BLaER1 treated with 17β-estradiol and CSF1 and Interleukin-3, amounts not matched to agents 10 nM and 100 nM (cell line): ENCODE data around the gene PIM3.
"Not testable (repeated sequence)": the region's sequence is repeated elsewhere in the genome, so short reads cannot be mapped to it uniquely, and the experiment has no call there.

Source experiments
- H3K27ac ChIP-seq, 11 experiments: shearing (Covaris generic); formaldehyde crosslinking; 2 replicates each; pipeline ENCODE4 v1.8.1; 2022
- H3K27me3 ChIP-seq, 11 experiments: shearing (Covaris generic); formaldehyde crosslinking; 2 replicates each; pipeline ENCODE4 v1.8.1; 2022
- H3K36me3 ChIP-seq, 11 experiments: shearing (Covaris generic); formaldehyde crosslinking; 2 replicates each; pipeline ENCODE4 v1.8.1; 2022
- H3K4me1 ChIP-seq, 10 experiments: shearing (Covaris generic); formaldehyde crosslinking; 2 replicates each; pipeline ENCODE4 v1.8.1; 2022
- H3K4me2 ChIP-seq, 11 experiments: shearing (Covaris generic); formaldehyde crosslinking; 2 replicates each; pipeline ENCODE4 v1.8.1; 2022
- H3K4me3 ChIP-seq, 10 experiments: shearing (Covaris generic); formaldehyde crosslinking; 2 replicates each; pipeline ENCODE4 v1.8.1; 2022
- H3K9ac ChIP-seq, 11 experiments: shearing (Covaris generic); formaldehyde crosslinking; 2 replicates each; pipeline ENCODE4 v1.8.1; 2022
- H3K9me3 ChIP-seq, 11 experiments: shearing (Covaris generic); formaldehyde crosslinking; replicated peaks in 1 of 11; 2 replicates each; pipeline ENCODE4 v1.8.1; 2022
- H4K20me1 ChIP-seq, 11 experiments: shearing (Covaris generic); formaldehyde crosslinking; 2 replicates each; pipeline ENCODE4 v1.8.1; 2022
- Cebpa-rat ChIP-seq, 11 experiments: shearing (Covaris generic); IDR thresholded peaks; 2 replicates each; pipeline ENCODE4 v1.8.1; 2022

The PIM3 gene

GRCh38 chr22:49944399-49944891 lies 16.1 kb upstream of the PIM3 start:
- no peak for TF ChIP-seq Cebpa-rat (IDR thresholded peaks at IDR 0.05)
- H3K4me1 ChIP-seq, result peaks cover 0 to 64% (median 44%) of the 10 kb centered on the region in 10 experiments; a peak in 19 of 20 replicates
- peaks cover 0 to 5% (median 0%) of the 10 kb centered on the region in 11 experiments; a peak in 2 of 22 replicates for H4K20me1 ChIP-seq
- no peaks in the 10 kb centered on the region for H3K27me3 ChIP-seq
- H3K9me3 ChIP-seq, result peaks cover 7 to 22% (median 17%) of the 10 kb centered on the region in 11 experiments; a peak in 18 of 22 replicates
- peak overlapping the region in 8 of 11 experiments; percentile 13 to 50 (median 30); a peak in 11 of 22 replicates for H3K27ac ChIP-seq
- no peaks in the 10 kb centered on the region; a peak in 1 of 22 replicates for H3K36me3 ChIP-seq
- H3K4me2 ChIP-seq, result 0 out of 22 replicates have a peak overlapping the region, but pooled peaks of 1 of the 11 experiments have one; percentile 7
- no peak overlapping the region for H3K4me3 ChIP-seq
- no peak overlapping the region for H3K9ac ChIP-seq

DNA sequence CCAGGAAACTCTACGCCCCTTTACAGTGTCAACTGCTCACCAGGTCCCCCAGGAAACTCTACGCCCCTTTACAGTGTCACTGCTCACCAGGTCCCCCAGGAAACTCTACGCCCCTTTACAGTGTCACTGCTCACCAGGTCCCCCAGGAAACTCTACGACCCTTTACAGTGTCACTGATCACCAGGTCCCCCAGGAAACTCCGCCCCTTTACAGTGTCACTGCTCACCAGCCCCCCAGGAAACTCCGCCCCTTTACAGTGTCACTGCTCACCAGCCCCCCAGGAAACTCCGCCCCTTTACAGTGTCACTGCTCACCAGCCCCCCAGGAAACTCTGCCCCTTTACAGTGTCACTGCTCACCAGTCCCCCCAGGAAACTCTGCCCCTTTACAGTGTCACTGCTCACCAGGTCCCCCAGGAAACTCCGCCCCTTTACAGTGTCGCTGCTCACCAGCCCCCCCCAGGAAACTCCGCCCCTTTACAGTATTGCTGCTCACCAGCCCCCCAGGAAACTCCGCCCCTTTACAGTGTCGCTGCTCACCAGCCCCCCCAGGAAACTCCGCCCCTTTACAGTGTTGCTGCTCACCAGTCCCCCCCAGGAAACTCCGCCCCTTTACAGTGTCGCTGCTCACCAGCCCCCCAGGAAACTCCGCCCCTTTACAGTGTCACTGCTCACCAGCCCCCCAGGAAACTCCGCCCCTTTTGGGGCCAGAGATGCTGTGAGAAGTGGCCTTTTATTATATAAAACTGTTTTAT lies 15.4 kb upstream of the PIM3 start:
- not testable (repeated sequence) for H3K4me3 ChIP-seq, H4K20me1 ChIP-seq, H3K36me3 ChIP-seq, H3K27me3 ChIP-seq
- Histone ChIP-seq H3K27ac (peak overlapping the region in 4 of 11 experiments; percentile 27 to 54 (median 38); a peak in 4 of 22 replicates), H3K4me1 (peaks cover 0 to 66% (median 41%) of the 10 kb centered on the region in 10 experiments; a peak in 19 of 20 replicates), H3K9ac (peak overlapping the region in 1 of 11 experiments; percentile 11; a peak in 1 of 22 replicates), H3K4me2 (peak overlapping the region in 10 of 11 experiments; percentile 4 to 66 (median 42); a peak in 18 of 22 replicates), H3K9me3 (peaks cover 7 to 18% (median 15%) of the 10 kb centered on the region in 11 experiments; a peak in 18 of 22 replicates)

DNA sequence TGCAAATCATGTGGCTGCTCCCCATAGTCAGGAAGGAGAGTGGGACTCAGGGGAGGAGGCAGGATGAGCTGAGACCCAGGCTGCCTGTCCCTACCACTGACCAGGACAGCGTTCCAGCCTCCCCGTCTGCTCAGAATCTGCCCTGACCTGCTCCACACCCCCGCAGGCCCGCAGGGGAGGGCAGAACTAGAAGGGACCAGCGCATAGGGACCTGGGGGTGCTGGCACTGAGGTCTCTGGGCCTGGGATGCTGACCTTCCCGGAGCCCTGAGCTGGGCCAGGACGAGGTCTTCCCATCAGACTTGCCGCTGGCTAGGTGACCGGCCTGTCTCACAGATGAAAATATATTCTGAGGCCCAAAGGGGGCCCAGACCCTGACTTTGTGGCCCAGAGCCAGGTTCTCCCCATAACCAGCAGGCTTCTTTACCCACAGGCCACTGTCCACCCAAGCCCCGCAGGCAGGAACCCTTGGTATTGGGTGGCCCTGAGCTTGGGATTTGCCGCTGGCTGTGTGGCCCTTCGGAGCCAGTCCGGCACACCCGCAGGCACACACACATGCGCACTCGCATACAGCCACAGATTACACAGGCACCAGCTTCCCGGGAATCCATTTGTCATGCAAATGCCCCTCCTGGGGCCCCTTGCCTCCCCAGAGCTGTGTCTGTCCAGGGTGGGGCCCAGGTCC lies 13.8 kb upstream of the PIM3 start:
- Histone ChIP-seq H3K4me1 (peaks cover 13 to 78% (median 54%) of the 10 kb centered on the region in 10 experiments; a peak in 19 of 20 replicates), H3K27me3 (no peaks in the 10 kb centered on the region), H3K36me3 (no peaks in the 10 kb centered on the region), H3K4me2 (peak overlapping the region in 7 of 11 experiments; percentile 23 to 68 (median 58); a peak in 9 of 22 replicates), H3K9me3 (peaks cover 0 to 3% (median 0%) of the 10 kb centered on the region in 11 experiments; a peak in 2 of 22 replicates), H3K9ac (peak overlapping the region in 3 of 11 experiments; percentile 9 to 36 (median 10); a peak in 4 of 22 replicates), H3K27ac (peak overlapping the region in 1 of 11 experiments; percentile 25; a peak in 1 of 22 replicates), H3K4me3 (no peak overlapping the region), H4K20me1 (peaks cover 0 to 5% (median 0%) of the 10 kb centered on the region in 11 experiments; a peak in 2 of 22 replicates)
- TF ChIP-seq Cebpa-rat (IDR thresholded peaks at IDR 0.05), result no peak

DNA sequence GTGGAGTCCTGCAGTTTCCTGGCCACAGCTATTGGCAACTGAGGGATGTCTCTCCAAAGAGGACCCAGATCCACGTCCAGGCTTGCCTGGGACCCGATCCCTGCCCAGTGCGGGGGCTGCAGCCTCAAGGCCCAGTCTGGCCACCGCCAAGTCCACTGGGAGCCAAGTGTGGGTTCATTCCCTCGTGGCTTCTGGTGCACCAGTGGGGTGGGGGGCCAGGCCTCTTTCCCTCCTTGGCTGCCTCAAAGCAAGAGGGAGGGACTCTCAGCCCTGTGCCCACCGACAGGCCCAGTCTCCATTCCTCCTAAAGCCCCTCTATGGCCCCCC lies 13.3 kb upstream of the PIM3 start:
- peak overlapping the region in 7 of 11 experiments; percentile 23 to 68 (median 48); a peak in 11 of 22 replicates for H3K4me2 ChIP-seq
- peaks cover 17 to 79% (median 59%) of the 10 kb centered on the region in 10 experiments; a peak in 19 of 20 replicates for H3K4me1 ChIP-seq
- no peak overlapping the region for H3K4me3 ChIP-seq
- H3K27ac ChIP-seq, result no peak overlapping the region
- no peaks in the 10 kb centered on the region for H3K36me3 ChIP-seq
- peaks cover 0 to 5% (median 0%) of the 10 kb centered on the region in 11 experiments; a peak in 2 of 22 replicates for H4K20me1 ChIP-seq
- no peaks in the 10 kb centered on the region for H3K27me3 ChIP-seq
- peak overlapping the region in 2 of 11 experiments; percentile 36 to 44; a peak in 3 of 22 replicates for H3K9ac ChIP-seq
- no peak for TF ChIP-seq Cebpa-rat (IDR thresholded peaks at IDR 0.05)
- no peaks in the 10 kb centered on the region for H3K9me3 ChIP-seq

- Histone ChIP-seq H3K4me2 (peak overlapping the region in 9 of 11 experiments; percentile 18 to 68 (median 46); a peak in 17 of 22 replicates), H4K20me1 (peaks cover 0 to 10% (median 0%) of the 10 kb centered on the region in 11 experiments; a peak in 2 of 22 replicates), H3K9ac (peak overlapping the region in 6 of 11 experiments; percentile 19 to 56 (median 37); a peak in 5 of 22 replicates)
These were observed 12.2 kb upstream of the PIM3 start for GRCh38 chr22:49948116-49948957.

DNA sequence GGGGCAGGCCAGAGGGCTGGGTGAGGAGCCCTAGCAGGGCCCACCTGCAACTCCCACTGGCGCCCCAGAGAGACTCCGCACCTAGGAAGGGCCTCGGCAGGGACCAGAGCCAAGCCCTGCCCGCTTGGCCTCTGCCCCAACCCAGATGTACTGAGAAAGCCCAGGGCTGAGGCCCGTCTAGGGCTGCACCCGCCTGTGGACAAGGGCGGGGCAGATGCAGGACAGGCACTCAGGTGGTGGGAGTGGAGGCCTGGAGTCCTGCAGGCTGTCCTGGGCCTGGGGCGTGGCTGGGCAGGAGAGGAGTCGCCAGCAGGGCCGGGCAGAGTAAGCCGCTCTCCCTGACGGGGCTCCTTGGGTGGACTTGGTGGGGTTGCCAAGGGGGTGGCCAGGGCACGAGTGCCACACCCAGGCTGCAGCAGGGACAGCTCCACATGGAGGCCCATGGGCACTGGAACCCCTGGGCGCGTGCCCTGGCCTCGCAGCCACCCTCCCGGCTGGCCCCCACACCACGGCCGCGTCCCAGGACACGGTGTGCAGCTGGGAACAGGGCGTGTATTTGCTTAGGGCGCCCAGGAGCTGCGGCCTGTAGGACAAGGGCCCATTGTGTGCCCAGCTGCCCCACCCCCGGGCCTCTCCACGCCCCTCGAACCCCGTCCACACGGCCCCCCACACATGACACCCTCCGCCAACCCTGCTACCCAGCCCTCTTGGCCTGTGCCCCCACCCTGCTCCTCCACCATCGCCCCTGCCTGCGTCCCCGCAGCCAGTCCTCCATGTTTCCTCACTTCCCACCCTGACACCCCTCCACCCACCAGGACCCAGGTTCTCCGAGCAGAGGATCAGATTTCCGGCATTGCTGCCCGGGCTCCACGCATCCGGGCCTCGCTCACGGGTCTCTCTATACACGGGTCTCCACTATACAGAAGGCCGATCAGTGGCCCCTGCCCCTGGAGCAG lies 11.3 kb upstream of the PIM3 start:
- no peak overlapping the region for H3K27ac ChIP-seq
- H3K27me3 ChIP-seq, result no peaks in the 10 kb centered on the region
- H3K4me1 ChIP-seq, result peaks cover 34 to 88% (median 78%) of the 10 kb centered on the region in 10 experiments
- no peak overlapping the region for H3K4me3 ChIP-seq
- peak overlapping the region in 3 of 11 experiments; percentile 19 to 56 (median 29); a peak in 3 of 22 replicates for H3K9ac ChIP-seq
- TF ChIP-seq Cebpa-rat (IDR thresholded peaks at IDR 0.05), result no peak
- H3K9me3 ChIP-seq, result no peaks in the 10 kb centered on the region
- peak overlapping the region in 8 of 11 experiments; percentile 18 to 68 (median 45); a peak in 14 of 22 replicates for H3K4me2 ChIP-seq
- peaks cover 0 to 10% (median 0%) of the 10 kb centered on the region in 11 experiments; a peak in 2 of 22 replicates for H4K20me1 ChIP-seq
- H3K36me3 ChIP-seq, result no peaks in the 10 kb centered on the region

More at GRCh38 chr22:49948116-49948957, 12.2 kb upstream of the PIM3 start:
- no peak for TF ChIP-seq Cebpa-rat (IDR thresholded peaks at IDR 0.05)
- Histone ChIP-seq H3K4me1 (peaks cover 25 to 85% (median 70%) of the 10 kb centered on the region in 10 experiments), H3K36me3 (no peaks in the 10 kb centered on the region), H3K9me3 (no peaks in the 10 kb centered on the region), H3K27ac (no peak overlapping the region), H3K4me3 (no peak overlapping the region), H3K27me3 (no peaks in the 10 kb centered on the region)

- no peak overlapping the region for H3K9ac ChIP-seq
- H3K4me1 ChIP-seq, result peaks cover 40 to 90% (median 83%) of the 10 kb centered on the region in 10 experiments
- no peak overlapping the region for H3K4me2 ChIP-seq
- H3K9me3 ChIP-seq, result no peaks in the 10 kb centered on the region
- TF ChIP-seq Cebpa-rat (IDR thresholded peaks at IDR 0.05), result no peak
- no peak overlapping the region for H3K4me3 ChIP-seq
- H3K27me3 ChIP-seq, result no peaks in the 10 kb centered on the region
- no peaks in the 10 kb centered on the region for H3K36me3 ChIP-seq
- peaks cover 0 to 10% (median 0%) of the 10 kb centered on the region in 11 experiments; a peak in 2 of 22 replicates for H4K20me1 ChIP-seq
- no peak overlapping the region for H3K27ac ChIP-seq
These were observed 10.7 kb upstream of the PIM3 start for GRCh38 chr22:49949914-49950292.
